BJ (cell line): ENCODE results near the gene SCAPER. TPM values are rescaled to one million over a fixed set of nuclear protein-coding genes. Genes with fewer than 3 reads are reported as not detected.

Source experiments
- CTCF ChIA-PET: fragments of 350-600 bp; formaldehyde crosslinking; extraction: SDS; loops from one replicate; lab custom pipeline; 2021; ENCODE audit warnings: antibody characterized with exemption, inconsistent platforms; lab: Yijun Ruan, JAX
- POLR2A ChIA-PET: fragments of 300-600 bp; sonication (Branson Sonifier 250); formaldehyde crosslinking; extraction: SDS; loops from one replicate; lab custom pipeline; 2021; ENCODE audit warnings: antibody characterized with exemption; lab: Charles Lee
- DNase-seq: peaks from one replicate; pipeline ENCODE4 v3.0.0-alpha.2; 2011; ENCODE audit warnings: low read depth
- H3K27me3 ChIP-seq: 2 replicates; pipeline ENCODE4 v1.6.0; 2011; ENCODE audit warnings: low read length; ENCODE audit not compliant: control insufficient read depth, insufficient read depth
- H3K36me3 ChIP-seq: 2 replicates; pipeline ENCODE4 v1.5.1; 2011; ENCODE audit warnings: low read length; ENCODE audit not compliant: control insufficient read depth, insufficient read depth
- H3K4me3 ChIP-seq: 2 replicates; pipeline ENCODE4 v1.5.1; 2011; ENCODE audit warnings: low read depth, mild to moderate bottlenecking, control low read depth, low read length
- CTCF ChIP-seq: IDR thresholded peaks from 2 replicates; pipeline ENCODE4 v1.5.1; 2011; ENCODE audit warnings: low read depth, mild to moderate bottlenecking, control low read depth, inconsistent platforms, low read length, moderate library complexity; ENCODE audit not compliant: insufficient read depth
- polyA plus RNA-seq: library from polyadenylated mRNA; depleted of rRNA; stranded (reverse); fragments of >200 nt; gene quantifications from 2 replicates; pipeline ENCODE4 v1.2.3, GENCODE V29; 2011

SCAPER gene
- polyA plus RNA-seq, 1 experiment: 2.3 TPM

GRCh38 chr15:76637166-76637565 is 268.0 kb downstream of the SCAPER start:
- ChIA-PET CTCF (no interaction called here), POLR2A (no interaction called here)
- Histone ChIP-seq H3K4me3 (no peak overlapping the region), H3K27me3 (no peaks in the 10 kb centered on the region), H3K36me3 (no peaks in the 10 kb centered on the region)
- no peak for DNase-seq
- TF ChIP-seq CTCF: no peak

- POLR2A ChIA-PET: no interaction called here
- Histone ChIP-seq H3K4me3 (no peak overlapping the region), H3K36me3 (no peaks in the 10 kb centered on the region), H3K27me3 (no peaks in the 10 kb centered on the region)
- no peak for TF ChIP-seq CTCF
- DNase-seq: no peak
- CTCF ChIA-PET: no interaction called here
Observed at GRCh38 chr15:76636059-76636458, 269.1 kb downstream of the SCAPER start.

- TF ChIP-seq CTCF: no peak
- ChIA-PET CTCF (no interaction called here), POLR2A (no interaction called here)
- DNase-seq: no peak
- H3K36me3 ChIP-seq: no peaks in the 10 kb centered on the region
- H3K4me3 ChIP-seq: no peak overlapping the region
- H3K27me3 ChIP-seq: no peaks in the 10 kb centered on the region
Observed at GRCh38 chr15:76626611-76627010, 278.5 kb downstream of the SCAPER start.

- H3K36me3 ChIP-seq: no peaks in the 10 kb centered on the region
- H3K27me3 ChIP-seq: no peaks in the 10 kb centered on the region
- CTCF ChIA-PET: no interaction called here
- no peak for DNase-seq
- H3K4me3 ChIP-seq: no peak overlapping the region
- POLR2A ChIA-PET: no interaction called here
- TF ChIP-seq CTCF: no peak
Observed at GRCh38 chr15:76625267-76625666, 279.9 kb downstream of the SCAPER start.

- Histone ChIP-seq H3K4me3 (no peak overlapping the region), H3K27me3 (no peaks in the 10 kb centered on the region), H3K36me3 (no peaks in the 10 kb centered on the region)
- DNase-seq: no peak
- ChIA-PET POLR2A (no interaction called here), CTCF (no interaction called here)
- TF ChIP-seq CTCF: no peak
Observed at GRCh38 chr15:76614725-76615124, 290.4 kb downstream of the SCAPER start.
